HEK293T (cell line): Measurements from ENCODE around the gene WNT5A.

Experiments used
- CTCF ChIA-PET: fragments of 350-600 bp; formaldehyde crosslinking; extraction: SDS; loops from one replicate; lab custom pipeline; 2021; ENCODE audit warnings: antibody characterized with exemption, inconsistent platforms; lab: Yijun Ruan, JAX
- POLR2A ChIA-PET: fragments of 350-600 bp; formaldehyde crosslinking; extraction: SDS; loops from one replicate; lab custom pipeline; 2020; ENCODE audit warnings: antibody characterized with exemption, inconsistent platforms; lab: Yijun Ruan, JAX
- DNase-seq: peaks from one replicate; pipeline ENCODE4 v3.0.0; 2012; ENCODE audit warnings: mixed read lengths; ENCODE audit errors: extremely low spot score
- ARNT ChIP-seq: fragments of 450-650 bp; IDR thresholded peaks from 2 replicates; pipeline ENCODE4 v1.6.1; 2017; ENCODE audit warnings: mild to moderate bottlenecking
- BHLHE40 ChIP-seq: fragments of 450-650 bp; IDR thresholded peaks from 2 replicates; pipeline ENCODE4 v1.6.1; 2016; ENCODE audit warnings: mild to moderate bottlenecking, moderate library complexity, borderline replicate concordance
- CTBP1 ChIP-seq: fragments of 450-650 bp; IDR thresholded peaks from 2 replicates; pipeline ENCODE4 v1.6.1; 2016; ENCODE audit warnings: borderline replicate concordance
- ELF4 ChIP-seq: fragments of 450-650 bp; IDR thresholded peaks from 2 replicates; pipeline ENCODE4 v1.6.1; 2017; ENCODE audit warnings: antibody characterized with exemption
- FOXA1 ChIP-seq: fragments of 450-650 bp; IDR thresholded peaks from 2 replicates; pipeline ENCODE4 v1.6.1; 2016; ENCODE audit warnings: mild to moderate bottlenecking
- FOXK2 ChIP-seq: fragments of 450-650 bp; IDR thresholded peaks from 2 replicates; pipeline ENCODE4 v1.6.1; 2016; ENCODE audit warnings: mild to moderate bottlenecking
- FOXM1 ChIP-seq: fragments of 450-650 bp; IDR thresholded peaks from 2 replicates; pipeline ENCODE4 v1.6.1; 2017; ENCODE audit warnings: mild to moderate bottlenecking, borderline replicate concordance
- HDGF ChIP-seq: fragments of 450-650 bp; IDR thresholded peaks from 2 replicates; pipeline ENCODE4 v1.6.1; 2017; ENCODE audit warnings: antibody characterized with exemption, borderline replicate concordance
- L3MBTL2 ChIP-seq: fragments of 450-650 bp; conservative IDR thresholded peaks from 2 replicates; pipeline ENCODE4 v1.6.1; 2016; ENCODE audit warnings: mild to moderate bottlenecking
- LEF1 ChIP-seq: fragments of 450-650 bp; IDR thresholded peaks from 2 replicates; pipeline ENCODE4 v1.6.1; 2017; ENCODE audit warnings: mild to moderate bottlenecking, borderline replicate concordance
- NFRKB ChIP-seq: fragments of 450-650 bp; IDR thresholded peaks from 2 replicates; pipeline ENCODE4 v1.6.1; 2016; ENCODE audit warnings: mild to moderate bottlenecking, moderate library complexity
- PKNOX1 ChIP-seq: fragments of 450-650 bp; IDR thresholded peaks from 2 replicates; pipeline ENCODE4 v1.6.1; 2016
- SP1 ChIP-seq: fragments of 450-650 bp; IDR thresholded peaks from 2 replicates; pipeline ENCODE4 v1.6.1; 2017
- SUZ12 ChIP-seq: fragments of 450-650 bp; IDR thresholded peaks from 2 replicates; pipeline ENCODE4 v1.6.1; 2016; ENCODE audit warnings: mild to moderate bottlenecking
- TARDBP ChIP-seq: fragments of 450-650 bp; IDR thresholded peaks from 2 replicates; pipeline ENCODE4 v1.6.1; 2016
- ZNF384 ChIP-seq: fragments of 450-650 bp; IDR thresholded peaks from 2 replicates; pipeline ENCODE4 v1.6.1; 2016

The WNT5A gene

DNA sequence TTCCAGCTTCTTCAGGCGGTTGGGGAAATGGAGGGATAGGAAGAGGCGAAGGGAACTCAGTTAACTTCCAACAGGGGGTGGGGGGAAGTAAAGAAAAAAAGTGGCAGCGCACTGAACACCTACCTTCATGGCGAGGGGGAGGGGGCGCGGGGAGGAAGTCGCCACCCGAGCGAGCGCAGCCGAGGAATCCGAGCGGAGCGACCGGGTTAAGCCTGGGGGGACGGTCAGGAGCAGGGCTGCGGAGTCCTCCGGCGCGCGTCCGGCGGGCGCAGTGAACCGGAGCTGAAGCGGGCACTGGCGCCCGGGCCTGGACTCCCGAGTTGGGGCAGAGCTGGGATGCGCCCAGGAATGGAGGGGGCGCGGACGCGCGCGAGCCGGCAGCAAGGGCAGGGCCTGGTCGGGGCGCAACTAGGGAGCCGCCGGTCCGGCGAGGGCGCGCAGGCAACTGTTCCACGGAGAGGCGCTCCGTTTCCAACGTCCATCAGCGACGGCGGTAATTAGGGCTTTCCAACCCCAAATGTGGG is at the start of gene WNT5A:
WNT5A (minus strand) TSS at position 450 of the 524 bp plus-strand sequence; CDS start at position 129, 321 bp downstream.
- ChIA-PET POLR2A (interaction anchor here (0.6 to 1.9 kb wide), 10 partner anchors 15 to 756 kb away, joined by 3 to 5 read pairs (median 3); no protein-coding TSS in a partner anchor), CTCF (interaction anchor here (1.0 kb wide), 1 partner anchor 235 kb away, joined by 4 read pairs; no protein-coding TSS in a partner anchor)
- TF ChIP-seq FOXM1 (no peak), FOXA1 (no peak), SUZ12 (no peak), TARDBP (no peak), SP1 (no peak), PKNOX1 (no peak), ZNF384 (peak; percentile 68), NFRKB (no peak), HDGF (0 out of 2 replicates have a peak, but pooled peaks have one; percentile 41)
- DNase-seq: peak; percentile 45

DNA sequence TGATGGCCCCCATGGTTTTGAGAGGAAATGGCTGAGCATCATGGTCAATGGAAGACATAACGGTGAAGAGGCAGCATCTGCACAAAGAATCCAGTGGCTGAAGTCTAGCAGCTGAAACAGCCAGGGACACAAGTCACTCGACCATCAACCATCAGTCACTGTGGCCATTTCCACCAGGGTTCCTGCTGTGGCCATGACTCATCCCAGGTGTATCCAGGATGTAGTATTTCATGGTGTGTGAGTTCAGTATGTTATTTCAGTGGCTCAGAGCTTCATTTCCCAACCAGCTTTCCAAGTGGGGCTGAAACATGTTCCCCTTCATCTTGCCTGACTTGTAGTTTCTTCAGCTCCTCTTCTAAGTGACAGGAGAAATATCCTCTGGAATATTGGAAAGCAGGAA is 47.8 kb upstream of the WNT5A start:
- ChIA-PET CTCF (no interaction called here), POLR2A (no interaction called here)
- no peak for DNase-seq
- TF ChIP-seq L3MBTL2 (no peak), FOXM1 (no peak)

DNA sequence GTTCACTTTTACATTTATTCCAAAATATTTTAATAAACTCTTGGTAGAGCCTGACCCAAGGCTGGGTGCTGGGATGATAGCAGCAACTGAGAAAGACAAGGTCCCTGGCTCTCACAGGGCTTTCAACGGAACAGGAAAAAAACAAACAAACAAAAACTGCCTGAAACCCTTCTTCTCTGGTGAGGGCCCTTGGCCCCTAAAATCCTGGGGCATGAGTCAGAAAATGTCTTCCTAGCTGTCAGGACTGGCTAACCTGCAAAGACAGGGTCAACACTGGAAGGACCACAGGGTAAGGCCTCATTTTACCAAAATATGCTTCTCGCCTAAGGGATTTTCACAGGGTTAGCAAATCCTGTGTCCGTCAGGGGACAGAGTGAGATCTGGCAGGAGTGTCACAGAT is 45.7 kb upstream of the WNT5A start:
- DNase-seq: no peak
- TF ChIP-seq SUZ12: no peak
- no peak for TF ChIP-seq LEF1
- TF ChIP-seq FOXK2: no peak
- TF ChIP-seq NFRKB: no peak
- TF ChIP-seq FOXA1: no peak
- TF ChIP-seq SP1: no peak
- no peak for TF ChIP-seq ELF4
- TF ChIP-seq HDGF: no peak
- TF ChIP-seq ARNT: no peak
- TF ChIP-seq BHLHE40: no peak
- TF ChIP-seq TARDBP: no peak
- no peak for TF ChIP-seq L3MBTL2
- no peak for TF ChIP-seq PKNOX1
- no peak for TF ChIP-seq CTBP1
- POLR2A ChIA-PET: no interaction called here
- CTCF ChIA-PET: no interaction called here

DNA sequence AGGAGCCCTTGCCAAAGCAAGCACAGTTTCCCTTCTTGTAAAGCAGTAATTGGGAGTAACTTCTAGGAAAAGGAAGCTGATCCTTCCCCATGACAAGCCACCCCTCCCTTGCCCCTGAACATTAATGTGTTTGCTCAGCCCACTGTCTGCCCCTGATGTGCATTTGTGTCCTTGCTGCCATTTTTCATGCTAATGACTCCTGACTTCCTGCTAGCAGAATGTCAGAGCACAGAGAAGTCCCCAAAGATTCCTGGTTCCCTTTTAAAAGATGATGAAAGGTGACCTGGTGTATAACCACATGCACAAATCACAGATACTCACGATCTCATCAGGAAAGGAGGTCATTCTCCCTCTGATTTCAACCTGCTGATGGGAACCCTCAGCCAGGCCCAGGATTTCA is 44.2 kb upstream of the WNT5A start:
- ChIA-PET CTCF (no interaction called here), POLR2A (no interaction called here)
- no peak for DNase-seq
- TF ChIP-seq NFRKB (no peak), SUZ12 (no peak), SP1 (no peak), HDGF (no peak), CTBP1 (no peak), FOXM1 (no peak)

DNA sequence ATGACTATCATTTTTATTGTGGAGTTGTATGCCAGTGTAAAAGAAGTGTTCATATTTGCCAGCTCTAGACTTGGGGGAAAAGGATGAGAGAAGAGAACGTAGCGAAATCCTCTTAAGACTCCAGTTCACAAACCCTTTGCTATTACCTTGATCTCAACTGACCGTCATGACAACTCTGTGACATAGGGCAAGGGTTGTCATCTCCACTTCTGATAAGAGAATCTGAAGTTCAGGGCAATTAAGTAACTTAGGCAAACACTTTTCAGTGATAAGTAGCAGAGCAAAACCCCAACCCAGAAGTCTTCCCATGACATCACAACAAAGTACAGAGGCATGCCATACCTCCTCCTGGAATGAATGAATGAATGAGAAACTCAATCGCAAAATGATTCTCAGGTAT is 40.3 kb upstream of the WNT5A start:
- no peak for TF ChIP-seq SP1
- no peak for TF ChIP-seq BHLHE40
- TF ChIP-seq NFRKB: no peak
- TF ChIP-seq FOXM1: no peak
- TF ChIP-seq L3MBTL2: no peak
- TF ChIP-seq SUZ12: no peak
- TF ChIP-seq PKNOX1: no peak
- TF ChIP-seq ELF4: no peak
- TF ChIP-seq CTBP1: no peak
- no peak for TF ChIP-seq FOXA1
- TF ChIP-seq FOXK2: no peak
- no peak for TF ChIP-seq TARDBP
- TF ChIP-seq ARNT: no peak
- no peak for DNase-seq
- ChIA-PET CTCF (no interaction called here), POLR2A (no interaction called here)

DNA sequence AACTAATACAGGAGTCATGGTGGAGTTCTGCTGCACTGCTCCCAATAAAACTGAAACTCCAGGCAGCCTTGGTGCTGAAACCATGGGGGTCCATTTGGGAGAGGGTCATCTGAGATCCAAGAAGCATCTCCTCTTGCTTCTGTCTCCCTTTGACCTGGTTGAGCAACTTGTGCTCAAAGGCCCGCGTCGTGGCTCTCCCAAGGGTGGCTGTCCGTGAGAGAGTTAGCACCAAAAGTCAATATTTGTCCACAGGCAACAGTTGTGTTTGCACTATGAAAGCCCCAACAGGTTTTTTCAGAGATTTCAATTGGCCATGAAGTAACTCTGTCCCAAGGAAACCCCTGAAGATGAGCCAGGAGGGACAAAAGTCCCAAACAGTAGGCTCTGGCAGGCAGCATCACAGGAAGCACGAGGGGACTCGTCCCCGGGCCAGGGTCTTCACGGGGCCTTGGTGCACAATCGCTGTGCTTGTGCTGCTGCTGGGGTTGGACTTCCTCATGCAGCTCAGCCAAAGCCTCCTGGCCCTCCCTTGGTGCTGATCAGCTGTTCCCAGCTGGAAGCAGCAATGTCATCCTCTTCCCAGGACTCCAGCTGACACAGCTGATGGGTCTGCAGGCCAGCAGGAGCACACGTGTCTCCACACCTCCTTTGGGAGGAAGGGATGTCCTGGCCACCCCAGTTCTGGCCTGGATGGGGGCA is 39.4 kb upstream of the WNT5A start:
- DNase-seq: no peak
- ChIA-PET POLR2A (no interaction called here), CTCF (no interaction called here)
- no peak for TF ChIP-seq LEF1
- no peak for TF ChIP-seq ARNT

DNA sequence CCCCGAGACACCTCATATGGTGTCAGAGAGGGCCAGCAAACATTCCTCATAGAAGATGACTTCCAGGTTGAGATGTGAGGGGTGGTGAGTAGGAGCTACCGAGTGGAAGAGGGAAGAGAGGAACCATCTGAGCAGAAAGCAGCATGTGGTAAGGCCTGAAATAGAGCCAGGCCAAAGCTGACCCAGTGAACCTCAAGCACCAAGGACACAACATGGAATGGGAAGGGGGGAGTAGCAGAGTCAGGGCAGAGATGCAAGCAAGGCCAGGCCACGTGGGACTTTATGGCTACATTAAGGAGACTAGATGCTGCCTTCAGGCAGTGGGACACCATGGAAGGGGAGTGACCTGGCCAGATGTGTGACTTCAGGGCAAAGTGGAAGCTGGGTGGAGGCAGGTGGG is 38.3 kb upstream of the WNT5A start:
- no peak for DNase-seq
- POLR2A ChIA-PET: no interaction called here
- CTCF ChIA-PET: no interaction called here
- TF ChIP-seq BHLHE40 (no peak), LEF1 (no peak), ELF4 (no peak), HDGF (no peak), TARDBP (no peak), FOXK2 (no peak), SP1 (no peak), PKNOX1 (no peak), ARNT (no peak), ZNF384 (no peak), FOXA1 (no peak), FOXM1 (no peak), SUZ12 (no peak), NFRKB (no peak), CTBP1 (no peak)
